ENCODE results near the gene SDHC. TPM values are rescaled to one million over a fixed set of nuclear protein-coding genes. Genes with fewer than 3 reads are reported as not detected.

Gene SDHC
- total and polyA plus RNA-seq, 2 donors (not counting 1 experiment from before 2014, with no cell fraction given): 78.3 to 109 TPM

GRCh38 chr1:161364332-161364731, 50.2 kb downstream of the SDHC start:
- CTCF ChIA-PET: no interaction called here

GRCh38 chr1:161365207-161365606, 51.0 kb downstream of the SDHC start:
- CTCF ChIA-PET: no interaction called here
- H3K4me3 Mint-ChIP-seq: no peak overlapping the region
- DNase-seq: no peak

More at GRCh38 chr1:161364332-161364731, 50.2 kb downstream of the SDHC start:
- peak overlapping the region; percentile 13 for H3K27ac Mint-ChIP-seq
- ATAC-seq (ENCODE audit: low read depth) (no peak), DNase-seq (no peak)
- H3K79me2 ChIP-seq (ENCODE audit: control insufficient read depth, insufficient read depth, low read length): no peaks in the 10 kb centered on the region
- peaks cover 0 to 33% of the 10 kb centered on the region in 2 experiments for H3K36me3 ChIP-seq (replicated peaks in 1 of 2; ENCODE audit: control extremely low read depth in 1 of 2, control insufficient read depth in 1 of 2, extremely low read depth in 1 of 2, insufficient read depth in 2 of 2, low read length in 1 of 2)
- H4K20me1 ChIP-seq (ENCODE audit: control insufficient read depth, insufficient read depth, low read length, poor library complexity, severe bottlenecking): no peaks in the 10 kb centered on the region
- H3K4me1 ChIP-seq (ENCODE audit: control insufficient read depth in 2 of 2, insufficient read depth in 2 of 2, low read length in 2 of 2): peaks cover 7 to 9% of the 10 kb centered on the region in 2 donors
- H3K4me3 ChIP-seq (ENCODE audit: control extremely low read depth in 1 of 5, extremely low read depth in 1 of 5, insufficient read depth in 1 of 5, low read depth in 2 of 5, low read length in 4 of 5): no peak overlapping the region
- H3K4me3 Mint-ChIP-seq: no peak overlapping the region
- H3K27me3 Mint-ChIP-seq: no peaks in the 10 kb centered on the region
- H2AFZ ChIP-seq (ENCODE audit: insufficient read depth, low read depth, low read length, poor library complexity, severe bottlenecking): no peak overlapping the region
- no peaks in the 10 kb centered on the region for H3K9me3 ChIP-seq (ENCODE audit: control extremely low read depth in 1 of 3, control insufficient read depth in 2 of 3, insufficient read depth in 1 of 3, low read length in 2 of 3)
- H3K9ac ChIP-seq (ENCODE audit: low read length): no peak overlapping the region
- POLR2A ChIA-PET: no interaction called here
- intact Hi-C loops (cut with micrococcal nuclease): no loop called here
- no peak overlapping the region for H3K27ac ChIP-seq (ENCODE audit: low read length in 2 of 2)
- H3K4me1 Mint-ChIP-seq: peaks cover 8% of the 10 kb centered on the region
- H3K4me2 ChIP-seq (replicated peaks; ENCODE audit: low read depth, low read length, poor library complexity, severe bottlenecking): no peak overlapping the region
- H3K27me3 ChIP-seq (replicated peaks in 1 of 4; ENCODE audit: control extremely low read depth in 1 of 4, control insufficient read depth in 3 of 4, insufficient read depth in 4 of 4, low read length in 3 of 4): no peaks in the 10 kb centered on the region
- TF ChIP-seq CTCF (IDR thresholded peaks at IDR 0.05): no peak
- no peak for TF ChIP-seq EZH2 (IDR thresholded peaks at IDR 0.05; ENCODE audit: borderline replicate concordance, insufficient read depth, low read depth, low read length, poor library complexity, severe bottlenecking)
- H3K9me3 Mint-ChIP-seq (ENCODE audit: insufficient read depth): no peaks in the 10 kb centered on the region

More at GRCh38 chr1:161365207-161365606, 51.0 kb downstream of the SDHC start:
- peak overlapping the region; percentile 22 for H3K27ac Mint-ChIP-seq
- H3K9me3 ChIP-seq (ENCODE audit: control extremely low read depth in 1 of 3, control insufficient read depth in 2 of 3, insufficient read depth in 1 of 3, low read length in 2 of 3): no peaks in the 10 kb centered on the region
- TF ChIP-seq CTCF (IDR thresholded peaks at IDR 0.05) (no peak), EZH2 (IDR thresholded peaks at IDR 0.05; ENCODE audit: borderline replicate concordance, insufficient read depth, low read depth, low read length, poor library complexity, severe bottlenecking) (no peak)
- no peak overlapping the region for H2AFZ ChIP-seq (ENCODE audit: insufficient read depth, low read depth, low read length, poor library complexity, severe bottlenecking)
- no peaks in the 10 kb centered on the region for H3K27me3 ChIP-seq (replicated peaks in 1 of 4; ENCODE audit: control extremely low read depth in 1 of 4, control insufficient read depth in 3 of 4, insufficient read depth in 4 of 4, low read length in 3 of 4)
- no peaks in the 10 kb centered on the region for H3K9me3 Mint-ChIP-seq (ENCODE audit: insufficient read depth)
- intact Hi-C loops (cut with micrococcal nuclease): loop anchor here (5.0 kb wide), 1 partner anchor 163 kb away; the partner anchor contains the start of gene NDUFS2
- peaks cover 8% of the 10 kb centered on the region for H3K4me1 Mint-ChIP-seq
- no peaks in the 10 kb centered on the region for H3K27me3 Mint-ChIP-seq
- H3K4me1 ChIP-seq (ENCODE audit: control insufficient read depth in 2 of 2, insufficient read depth in 2 of 2, low read length in 2 of 2): peaks cover 7 to 9% of the 10 kb centered on the region in 2 donors
- H3K36me3 ChIP-seq (replicated peaks in 1 of 2; ENCODE audit: control extremely low read depth in 1 of 2, control insufficient read depth in 1 of 2, extremely low read depth in 1 of 2, insufficient read depth in 2 of 2, low read length in 1 of 2): peaks cover 0 to 28% of the 10 kb centered on the region in 2 experiments
- no peak overlapping the region for H3K4me2 ChIP-seq (replicated peaks; ENCODE audit: low read depth, low read length, poor library complexity, severe bottlenecking)
- no peaks in the 10 kb centered on the region for H3K79me2 ChIP-seq (ENCODE audit: control insufficient read depth, insufficient read depth, low read length)
- POLR2A ChIA-PET: no interaction called here
- no peak overlapping the region for H3K27ac ChIP-seq (ENCODE audit: low read length in 2 of 2)
- ATAC-seq (ENCODE audit: low read depth): no peak
- H3K4me3 ChIP-seq (ENCODE audit: control extremely low read depth in 1 of 5, extremely low read depth in 1 of 5, insufficient read depth in 1 of 5, low read depth in 2 of 5, low read length in 4 of 5): no peak overlapping the region
- no peaks in the 10 kb centered on the region for H4K20me1 ChIP-seq (ENCODE audit: control insufficient read depth, insufficient read depth, low read length, poor library complexity, severe bottlenecking)
- no peak overlapping the region for H3K9ac ChIP-seq (ENCODE audit: low read length)

Data from B cell (primary cell).